Subcutaneous abdominal adipose tissue (tissue), 5 donors: Measurements from ENCODE around the gene NGB.

Source experiments
- H3K27ac ChIP-seq: one replicate; pipeline ENCODE4 v1.7.0; 2013; ENCODE audit warnings: low read depth, mild to moderate bottlenecking, inconsistent platforms, low read length, moderate library complexity
- H3K27me3 ChIP-seq, 5 donors: one replicate each; pipeline ENCODE4 v1.7.0; 2013; ENCODE audit warnings: low read length in 5 of 5, inconsistent platforms in 1 of 5; ENCODE audit not compliant: control insufficient read depth in 5 of 5, insufficient read depth in 4 of 5
- H3K36me3 ChIP-seq, 5 donors: one replicate each; pipeline ENCODE4 v1.7.0; 2013; ENCODE audit warnings: low read length in 5 of 5; ENCODE audit not compliant: control insufficient read depth in 5 of 5, insufficient read depth in 5 of 5
- H3K4me1 ChIP-seq, 5 donors: one replicate each; pipeline ENCODE4 v1.7.0; 2013; ENCODE audit warnings: low read length in 5 of 5, mild to moderate bottlenecking in 3 of 5, moderate library complexity in 1 of 5; ENCODE audit not compliant: control insufficient read depth in 5 of 5, insufficient read depth in 5 of 5
- H3K4me3 ChIP-seq, 5 donors: one replicate each; pipeline ENCODE4 v1.7.0; 2013; ENCODE audit warnings: low read length in 5 of 5, low read depth in 1 of 5
- H3K9ac ChIP-seq, 5 donors: one replicate each; pipeline ENCODE4 v1.7.0; 2013; ENCODE audit warnings: low read length in 5 of 5, mild to moderate bottlenecking in 4 of 5, moderate library complexity in 3 of 5
- H3K9me3 ChIP-seq, 5 donors: one replicate each; pipeline ENCODE4 v1.7.0; 2013; ENCODE audit warnings: low read length in 5 of 5; ENCODE audit not compliant: control insufficient read depth in 5 of 5
- donor health status: healthy.
- donor health status: healthy.
- donor health status: healthy.
- donor health status: healthy.
- donor health status: healthy.

The NGB gene

GRCh38 chr14:77225892-77226557, 45.0 kb downstream of the NGB start:
- peaks cover 0 to 2% (median 0%) of the 10 kb centered on the region in 5 donors for H3K27me3 ChIP-seq
- H3K36me3 ChIP-seq = no peaks in the 10 kb centered on the region
- H3K9me3 ChIP-seq = peaks cover 0 to 4% (median 3%) of the 10 kb centered on the region in 5 donors
- H3K9ac ChIP-seq = no peak overlapping the region
- peaks cover 0 to 7% (median 0%) of the 10 kb centered on the region in 5 donors for H3K4me1 ChIP-seq
- no peak overlapping the region for H3K4me3 ChIP-seq
- no peak overlapping the region for H3K27ac ChIP-seq

GRCh38 chr14:77225254-77225653, 45.8 kb downstream of the NGB start:
- Histone ChIP-seq H3K9me3 (no peaks in the 10 kb centered on the region), H3K4me1 (peaks cover 0 to 7% (median 0%) of the 10 kb centered on the region in 5 donors), H3K36me3 (no peaks in the 10 kb centered on the region), H3K27me3 (peaks cover 0 to 3% (median 2%) of the 10 kb centered on the region in 5 donors), H3K4me3 (no peak overlapping the region), H3K27ac (no peak overlapping the region), H3K9ac (no peak overlapping the region)

GRCh38 chr14:77224212-77224611, 46.8 kb downstream of the NGB start:
- Histone ChIP-seq H3K27me3 (peaks cover 0 to 13% (median 3%) of the 10 kb centered on the region in 5 donors), H3K9ac (no peak overlapping the region), H3K36me3 (no peaks in the 10 kb centered on the region), H3K9me3 (no peaks in the 10 kb centered on the region), H3K27ac (no peak overlapping the region), H3K4me1 (peaks cover 0 to 7% (median 0%) of the 10 kb centered on the region in 5 donors), H3K4me3 (no peak overlapping the region)

- no peaks in the 10 kb centered on the region for H3K36me3 ChIP-seq
- H3K9ac ChIP-seq = no peak overlapping the region
- no peaks in the 10 kb centered on the region for H3K9me3 ChIP-seq
- H3K4me3 ChIP-seq = no peak overlapping the region
- H3K4me1 ChIP-seq = peaks cover 0 to 7% (median 0%) of the 10 kb centered on the region in 5 donors
- no peak overlapping the region for H3K27ac ChIP-seq
- peaks cover 0 to 15% (median 3%) of the 10 kb centered on the region in 5 donors for H3K27me3 ChIP-seq
Measured at GRCh38 chr14:77222546-77223225, 48.3 kb downstream of the NGB start.

- Histone ChIP-seq H3K27ac (no peak overlapping the region), H3K9ac (no peak overlapping the region), H3K9me3 (no peaks in the 10 kb centered on the region), H3K27me3 (peaks cover 0 to 15% (median 8%) of the 10 kb centered on the region in 5 donors), H3K4me1 (peaks cover 0 to 7% (median 0%) of the 10 kb centered on the region in 5 donors), H3K4me3 (no peak overlapping the region), H3K36me3 (no peaks in the 10 kb centered on the region)
Measured at GRCh38 chr14:77221241-77221871, 49.6 kb downstream of the NGB start.

- H3K9me3 ChIP-seq = no peaks in the 10 kb centered on the region
- H3K27me3 ChIP-seq = peaks cover 0 to 21% (median 8%) of the 10 kb centered on the region in 5 donors
- no peak overlapping the region for H3K27ac ChIP-seq
- peaks cover 0 to 7% (median 0%) of the 10 kb centered on the region in 5 donors for H3K4me1 ChIP-seq
- H3K9ac ChIP-seq = no peak overlapping the region
- no peaks in the 10 kb centered on the region for H3K36me3 ChIP-seq
- no peak overlapping the region for H3K4me3 ChIP-seq
Measured at GRCh38 chr14:77220246-77221017, 50.6 kb downstream of the NGB start.

- Histone ChIP-seq H3K36me3 (no peaks in the 10 kb centered on the region), H3K27me3 (peaks cover 0 to 25% (median 8%) of the 10 kb centered on the region in 5 donors), H3K4me1 (peaks cover 0 to 7% (median 0%) of the 10 kb centered on the region in 5 donors), H3K9me3 (no peaks in the 10 kb centered on the region), H3K9ac (no peak overlapping the region), H3K4me3 (no peak overlapping the region), H3K27ac (no peak overlapping the region)
Measured at GRCh38 chr14:77219591-77219990, 51.4 kb downstream of the NGB start.

GRCh38 chr14:77217551-77217950, 53.5 kb downstream of the NGB start:
- Histone ChIP-seq H3K4me1 (no peaks in the 10 kb centered on the region), H3K36me3 (no peaks in the 10 kb centered on the region), H3K9ac (no peak overlapping the region), H3K27me3 (peaks cover 0 to 34% (median 12%) of the 10 kb centered on the region in 5 donors), H3K9me3 (no peaks in the 10 kb centered on the region), H3K4me3 (no peak overlapping the region), H3K27ac (no peak overlapping the region)
